GM23248 (cell line): ENCODE measurements around the gene SCO2. TPM values are rescaled to one million over a fixed set of nuclear protein-coding genes. Genes with fewer than 3 reads are reported as not detected.
A peak's percentile ranks its signal among the peaks of the same experiment; 100 is the strongest.

Source experiments
- DNase-seq: peaks from one replicate; pipeline ENCODE4 v3.0.0-alpha.2; 2015
- H2AFZ ChIP-seq: fragments of 200-600 bp; sonication (generic); 2 replicates; pipeline ENCODE4 v1.6.1; 2016; ENCODE audit warnings: antibody characterized with exemption
- H3F3A ChIP-seq: fragments of 200-600 bp; sonication (generic); 2 replicates; pipeline ENCODE4 v1.6.1; 2016; ENCODE audit warnings: mild to moderate bottlenecking, antibody characterized with exemption, mixed run types; ENCODE audit not compliant: insufficient read depth
- H3K27ac ChIP-seq: fragments of 200-600 bp; sonication (generic); 2 replicates; pipeline ENCODE4 v1.5.1; 2016; ENCODE audit warnings: mild to moderate bottlenecking
- H3K27me3 ChIP-seq: fragments of 200-600 bp; sonication (generic); replicated peaks from 2 replicates; pipeline ENCODE4 v1.6.1; 2016; ENCODE audit warnings: mild to moderate bottlenecking; ENCODE audit not compliant: insufficient read depth
- H3K36me3 ChIP-seq: fragments of 200-600 bp; sonication (generic); 2 replicates; pipeline ENCODE4 v1.6.1; 2016; ENCODE audit warnings: low read depth, mild to moderate bottlenecking
- H3K4me1 ChIP-seq: fragments of 200-600 bp; sonication (generic); 2 replicates; pipeline ENCODE4 v1.6.1; 2016; ENCODE audit warnings: mild to moderate bottlenecking; ENCODE audit not compliant: insufficient read depth
- H3K4me2 ChIP-seq: fragments of 200-600 bp; sonication (generic); one replicate; pipeline ENCODE4 v1.6.1; 2016; ENCODE audit warnings: mild to moderate bottlenecking; ENCODE audit not compliant: unreplicated experiment
- H3K4me3 ChIP-seq: fragments of 200-600 bp; sonication (generic); 2 replicates; pipeline ENCODE4 v1.5.1; 2016; ENCODE audit warnings: mild to moderate bottlenecking
- H3K79me2 ChIP-seq: fragments of 200-600 bp; sonication (generic); 2 replicates; pipeline ENCODE4 v1.6.1; 2016; ENCODE audit warnings: mild to moderate bottlenecking; ENCODE audit not compliant: insufficient read depth
- H3K9ac ChIP-seq: fragments of 200-600 bp; sonication (generic); 2 replicates; pipeline ENCODE4 v1.6.1; 2016; ENCODE audit warnings: mild to moderate bottlenecking
- H3K9me2 ChIP-seq: fragments of 200-600 bp; sonication (generic); 2 replicates; pipeline ENCODE4 v1.6.1; 2016; ENCODE audit warnings: mixed run types, mild to moderate bottlenecking, moderate library complexity; ENCODE audit not compliant: insufficient read depth
- H3K9me3 ChIP-seq: fragments of 200-600 bp; sonication (generic); one replicate; pipeline ENCODE4 v1.6.1; 2017; ENCODE audit warnings: low read depth
- H4K20me1 ChIP-seq: fragments of 200-600 bp; sonication (generic); 2 replicates; pipeline ENCODE4 v1.6.0; 2016; ENCODE audit not compliant: insufficient read depth
- EZH2 ChIP-seq: fragments of 200-600 bp; sonication (generic); IDR thresholded peaks from 2 replicates; pipeline ENCODE4 v1.6.1; 2018; ENCODE audit warnings: antibody characterized with exemption, mild to moderate bottlenecking; ENCODE audit not compliant: insufficient read depth, poor library complexity, severe bottlenecking
- EZH2phosphoT487 ChIP-seq: fragments of 200-600 bp; sonication (generic); IDR thresholded peaks from 2 replicates; pipeline ENCODE4 v1.6.1; 2018; ENCODE audit warnings: antibody characterized with exemption, moderate library complexity, mild to moderate bottlenecking, low read depth; ENCODE audit not compliant: insufficient read depth
- WGBS, 2 experiments: methylation state at CpG; one replicate each; pipeline ENCODE4 v1.1.6; 2015 to 2017; ENCODE audit warnings: low lambda C conversion rate in 2 of 2, low coverage in 1 of 2; ENCODE audit errors: missing lambda C conversion rate in 2 of 2; 5-methylcytosine and 5-hydroxymethylcytosine counted together
- in situ Hi-C: fragments of 300-500 bp; cut with MboI; formaldehyde crosslinking; loops from 2 replicates; pipeline ENCODE4 v1.15.0; 2020
- polyA plus RNA-seq: library from polyadenylated mRNA; unstranded; fragments of >200 nt; fragmentation: Nextera tagmentation; extraction: Ambion mirVana; gene quantifications from 2 replicates; pipeline ENCODE4 v1.2.1, GENCODE V29; 2016
- total RNA-seq: library from RNA; depleted of rRNA; stranded (reverse); fragments of >200 nt; shearing (Covaris generic); gene quantifications from 2 replicates; pipeline ENCODE4 v1.2.3, GENCODE V29; 2014

The SCO2 gene
- total and polyA plus RNA-seq, 2 experiments from 2014 or later, result 8.4 to 11.0 TPM

DNA sequence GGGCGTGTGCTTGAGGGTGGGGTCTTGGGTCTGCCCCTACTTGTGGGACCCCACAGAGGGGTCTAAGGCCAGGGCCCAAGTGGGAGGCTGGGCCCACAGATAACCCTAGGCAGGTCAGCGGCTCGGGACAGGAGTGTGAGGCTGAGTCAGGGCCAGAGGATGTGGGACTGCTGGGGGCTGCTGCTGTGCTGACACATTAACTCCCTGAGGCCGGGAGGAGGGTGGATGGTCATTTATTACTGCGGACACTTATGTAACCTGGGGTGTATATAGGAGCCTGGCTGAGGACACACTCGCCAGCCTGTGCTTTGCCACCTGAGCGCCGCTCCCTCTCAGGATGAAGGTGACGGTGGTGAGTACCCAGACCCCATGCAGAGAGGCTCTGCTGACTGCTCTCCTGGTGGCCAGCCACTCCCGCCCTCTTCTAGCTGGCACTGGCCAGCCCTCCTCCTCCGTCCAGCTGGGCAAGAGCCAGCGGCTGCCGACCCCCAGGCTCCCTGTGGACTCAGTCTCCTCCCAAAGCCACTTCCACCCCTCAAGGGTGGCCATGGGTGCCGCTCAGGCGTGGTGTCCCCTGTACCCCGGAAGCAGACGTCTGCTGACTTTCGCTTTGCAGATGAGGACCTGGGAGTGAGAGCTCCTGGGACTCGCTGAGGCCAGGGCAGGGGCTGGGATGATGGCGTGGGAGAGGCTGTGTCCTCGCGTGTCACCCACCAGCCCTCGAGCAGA is 38.7 kb downstream of the SCO2 start, which contains the start of gene MIOX:
TSS of gene MIOX (plus strand) at position 299 of the 729 bp plus-strand sequence. CDS start at position 338, 39 bp downstream.
- Histone ChIP-seq H3K27ac (no peak within 1 kb of the TSS), H3F3A (no peaks in the 10 kb centered on the region), H4K20me1 (no peaks in the 10 kb centered on the region), H3K4me2 (no peak within 1 kb of the TSS), H3K4me3 (no peak within 1 kb of the TSS), H3K9ac (no peak within 1 kb of the TSS), H3K27me3 (no peaks in the 10 kb centered on the region), H3K4me1 (0 out of 2 replicates have a peak, but pooled peaks cover 3% of the 10 kb centered on the region), H3K9me3 (no peaks in the 10 kb centered on the region), H3K36me3 (no peaks in the 10 kb centered on the region), H3K9me2 (no peaks in the 10 kb centered on the region), H3K79me2 (peaks cover 4% of the 10 kb centered on the region; the same call in 1 of the 2 replicates), H2AFZ (no peak within 1 kb of the TSS)
- in situ Hi-C loops, result no loop called here
- TF ChIP-seq EZH2 (no peak), EZH2phosphoT487 (no peak)
- WGBS, 2 experiments, result 52 to 61% methylated on average over 23 of the region's 23 CpGs
- DNase-seq, result peak; percentile 40

DNA sequence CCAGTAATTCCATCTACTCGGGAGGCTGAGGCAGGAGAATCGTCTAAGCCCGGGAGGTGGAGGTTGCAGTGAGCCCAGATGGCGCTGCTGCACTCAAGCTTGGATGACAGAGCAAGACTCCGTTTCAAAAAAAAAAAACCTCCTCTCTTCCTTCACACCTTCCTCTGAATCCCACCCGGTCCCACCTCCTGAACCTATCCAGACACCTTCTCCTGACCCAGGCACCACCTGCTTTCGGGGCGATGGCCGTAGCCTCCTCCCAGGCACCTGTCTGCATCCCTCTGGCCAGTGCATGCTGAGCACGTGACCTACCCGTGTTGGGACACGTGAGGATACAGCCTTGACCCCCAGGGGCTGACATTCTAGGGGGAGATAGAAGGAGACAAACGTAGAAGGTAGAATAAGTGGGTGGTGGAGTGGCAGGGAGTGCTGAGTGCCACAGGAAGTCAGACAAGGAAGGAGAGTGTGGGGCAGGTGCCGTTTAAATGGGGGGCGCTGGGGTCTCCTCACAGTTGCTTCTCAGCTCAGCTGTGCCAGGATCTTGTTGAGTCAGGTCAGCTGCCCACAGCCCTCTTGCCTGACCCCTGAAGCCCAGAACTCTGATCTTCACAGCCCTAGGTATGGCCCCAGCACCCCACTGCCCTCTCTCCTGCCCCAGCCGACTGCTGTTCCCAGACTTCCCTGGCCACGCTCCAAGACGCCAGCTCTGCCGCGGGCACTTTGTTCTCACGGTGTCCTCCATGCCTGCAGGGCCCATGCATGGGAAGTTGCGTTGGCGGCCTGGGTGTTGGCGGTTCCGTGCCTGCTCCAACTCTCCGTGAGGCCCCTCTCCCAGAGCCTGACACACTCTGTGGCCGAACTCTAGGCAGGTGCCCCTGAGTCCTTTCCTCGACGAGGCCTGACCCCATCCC is 39.9 kb downstream of the SCO2 start:
- H3F3A ChIP-seq, result no peaks in the 10 kb centered on the region
- no peak overlapping the region for H3K4me2 ChIP-seq
- H3K9me3 ChIP-seq, result no peaks in the 10 kb centered on the region
- H3K4me3 ChIP-seq, result no peak overlapping the region
- H4K20me1 ChIP-seq, result no peaks in the 10 kb centered on the region
- no peaks in the 10 kb centered on the region for H3K27me3 ChIP-seq
- H2AFZ ChIP-seq, result no peak overlapping the region
- no peak overlapping the region for H3K9ac ChIP-seq
- peak; percentile 43 for DNase-seq
- H3K36me3 ChIP-seq, result no peaks in the 10 kb centered on the region
- no peak overlapping the region for H3K27ac ChIP-seq
- no peaks in the 10 kb centered on the region for H3K9me2 ChIP-seq
- in situ Hi-C loops, result no loop called here
- 0 out of 2 replicates have a peak, but pooled peaks cover 3% of the 10 kb centered on the region for H3K4me1 ChIP-seq
- no peak for TF ChIP-seq EZH2phosphoT487
- no peak for TF ChIP-seq EZH2
- WGBS, 2 experiments, result 59 to 65% methylated on average over 28 to 29 of the region's 29 CpGs
- H3K79me2 ChIP-seq, result peaks cover 4% of the 10 kb centered on the region; the same call in 1 of the 2 replicates

DNA sequence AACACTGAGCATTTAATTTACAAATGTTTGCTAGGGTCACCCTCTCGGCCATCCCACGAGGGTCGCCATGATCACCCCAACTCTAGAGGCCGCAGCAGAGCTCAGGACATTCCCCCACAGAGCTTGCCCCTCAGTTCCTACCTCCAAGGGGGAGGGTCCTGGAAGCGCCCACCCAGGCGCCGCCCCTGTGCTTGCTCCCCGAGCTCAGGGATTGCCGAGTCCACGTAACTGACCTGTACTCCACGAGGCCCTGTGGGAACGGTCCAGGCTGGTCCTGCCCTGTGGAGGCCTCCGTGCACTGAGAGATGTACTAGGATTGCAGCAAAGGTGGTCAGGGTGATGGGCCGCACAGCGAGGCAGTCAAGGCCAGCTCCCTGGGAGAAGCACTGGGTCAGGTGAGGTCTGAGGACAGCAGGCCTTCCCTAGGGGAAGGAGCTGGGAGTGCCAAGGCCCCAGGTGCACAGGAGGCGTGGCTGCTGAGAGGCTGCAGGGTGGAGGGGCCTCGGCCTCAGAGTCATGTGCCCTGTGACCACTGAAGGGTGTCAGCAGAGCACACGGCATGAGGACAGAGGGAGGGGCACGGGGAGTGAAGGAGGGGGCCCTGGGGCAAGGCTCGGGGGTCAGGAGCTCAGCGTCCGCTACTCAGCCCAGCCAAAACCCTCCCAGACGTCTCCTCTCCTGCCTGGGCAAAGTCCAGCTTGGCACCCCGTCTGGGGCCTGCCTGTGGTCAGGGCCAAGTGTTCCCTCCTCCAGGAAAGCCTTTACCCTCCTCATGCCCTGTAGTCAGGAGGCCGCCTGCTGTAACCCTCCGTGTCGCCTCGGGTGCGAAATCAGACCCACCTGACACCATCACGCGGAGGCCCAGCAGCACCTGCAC is 41.2 kb downstream of the SCO2 start:
- Histone ChIP-seq H3K27ac (no peak overlapping the region), H3F3A (no peaks in the 10 kb centered on the region), H2AFZ (no peak overlapping the region), H3K9me3 (no peaks in the 10 kb centered on the region), H3K9ac (no peak overlapping the region), H4K20me1 (no peaks in the 10 kb centered on the region), H3K9me2 (no peaks in the 10 kb centered on the region), H3K27me3 (no peaks in the 10 kb centered on the region), H3K4me3 (no peak overlapping the region), H3K36me3 (no peaks in the 10 kb centered on the region), H3K79me2 (peaks cover 4% of the 10 kb centered on the region; the same call in 1 of the 2 replicates), H3K4me2 (no peak overlapping the region), H3K4me1 (0 out of 2 replicates have a peak, but pooled peaks cover 3% of the 10 kb centered on the region)
- TF ChIP-seq EZH2phosphoT487, result no peak
- TF ChIP-seq EZH2, result no peak
- no peak for DNase-seq
- in situ Hi-C loops, result no loop called here
- WGBS, 2 experiments, result 86 to 94% methylated on average over 23 to 31 of the region's 31 CpGs
